GM18520 (cell line): ENCODE results near the gene CCM2L.
"Not testable (repeated sequence)": the region's sequence is repeated elsewhere in the genome, so short reads cannot be mapped to it uniquely, and the experiment has no call there.

ENCODE experiments used
- ATAC-seq: cut with Tn5 transposase; IDR thresholded peaks from one replicate; pipeline ENCODE4 v1.9.1; 2021; ENCODE audit not compliant: unreplicated experiment

CCM2L gene

GRCh38 chr20:32028647-32029372 lies 18.6 kb downstream of the CCM2L start:
- ATAC-seq = no peak

GRCh38 chr20:32029561-32029960 lies 19.3 kb downstream of the CCM2L start:
- ATAC-seq = no peak

DNA sequence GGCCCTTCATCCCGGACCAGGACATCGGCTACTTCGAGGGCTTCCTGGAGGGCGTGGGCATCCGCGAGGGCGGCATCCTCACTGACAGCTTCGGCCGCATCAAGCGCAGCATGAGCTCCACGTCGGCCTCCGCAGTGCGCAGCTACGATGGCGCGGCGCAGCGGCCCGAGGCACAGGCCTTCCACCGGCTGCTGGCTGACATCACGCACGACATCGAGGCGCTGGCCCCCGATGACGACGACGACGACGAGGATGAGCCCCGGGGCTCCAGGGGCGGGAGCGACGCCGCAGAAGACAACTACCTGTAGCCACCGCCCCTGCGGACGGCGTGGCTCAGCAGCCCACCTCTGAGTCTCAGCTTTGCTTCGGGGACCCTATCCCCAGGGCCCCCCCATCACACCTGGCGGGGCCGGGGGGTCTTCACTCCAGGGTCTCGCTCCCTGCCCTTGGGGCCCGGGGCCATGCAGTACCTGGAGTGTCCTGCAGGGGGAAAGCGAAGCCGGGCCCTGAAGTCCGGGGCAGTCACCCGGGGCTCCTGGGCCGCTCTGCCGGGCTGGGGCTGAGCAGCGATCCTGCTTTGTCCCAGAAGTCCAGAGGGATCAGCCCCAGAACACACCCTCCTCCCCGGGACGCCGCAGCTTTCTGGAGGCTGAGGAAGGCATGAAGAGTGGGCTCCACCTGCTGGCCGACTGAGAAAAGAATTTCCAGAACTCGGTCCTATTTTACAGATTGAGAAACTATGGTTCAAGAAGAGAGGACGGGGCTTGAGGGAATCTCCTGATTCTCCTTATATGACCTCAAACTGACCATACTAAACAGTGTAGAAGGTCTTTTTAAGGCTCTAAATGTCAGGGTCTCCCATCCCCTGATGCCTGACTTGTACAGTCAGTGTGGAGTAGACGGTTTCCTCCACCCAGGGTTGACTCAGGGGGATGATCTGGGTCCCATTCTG lies 21.0 kb downstream of the CCM2L start:
- no peak for ATAC-seq

DNA sequence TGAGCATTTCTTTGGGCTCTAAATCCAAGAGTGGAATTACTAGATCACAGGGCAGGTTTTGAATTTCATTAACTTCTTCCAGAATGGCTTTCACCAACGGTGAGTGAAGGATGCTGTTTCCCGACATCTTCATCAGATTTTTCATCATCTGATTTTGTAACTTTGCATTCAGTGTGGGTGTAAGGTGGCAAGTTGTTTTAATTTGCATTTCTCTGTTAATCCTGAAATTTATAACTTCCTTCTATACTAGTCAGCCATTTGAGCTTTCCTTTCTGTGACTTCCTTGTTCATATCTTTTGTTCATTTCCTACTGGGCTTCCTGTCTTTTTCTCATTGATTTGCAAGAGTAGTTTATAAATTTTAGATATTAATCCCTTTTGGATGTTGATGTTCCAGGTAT lies 23.1 kb downstream of the CCM2L start:
- ATAC-seq = no peak

DNA sequence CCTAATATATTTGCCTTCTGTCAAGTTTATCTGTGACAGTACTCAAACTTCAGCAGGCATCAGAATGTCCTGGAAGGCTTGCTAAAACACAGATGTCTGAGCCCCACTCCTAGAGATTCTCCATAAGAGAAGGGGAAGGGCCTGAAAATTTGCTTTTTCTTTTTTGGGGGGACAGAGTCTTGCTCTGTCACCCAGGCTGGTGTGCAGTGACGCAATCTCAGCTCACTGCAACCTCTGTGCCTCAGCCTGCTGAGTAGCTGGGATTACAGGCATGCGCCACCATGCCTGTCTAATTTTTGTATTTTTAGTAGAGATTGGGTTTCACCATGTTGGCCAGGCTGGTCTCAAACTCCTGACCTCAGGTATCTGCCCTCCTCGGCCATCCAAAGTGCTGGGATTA lies 23.5 kb downstream of the CCM2L start:
- ATAC-seq = not testable (repeated sequence)

- ATAC-seq = no peak
These were observed 24.6 kb downstream of the CCM2L start for GRCh38 chr20:32034581-32035425.

DNA sequence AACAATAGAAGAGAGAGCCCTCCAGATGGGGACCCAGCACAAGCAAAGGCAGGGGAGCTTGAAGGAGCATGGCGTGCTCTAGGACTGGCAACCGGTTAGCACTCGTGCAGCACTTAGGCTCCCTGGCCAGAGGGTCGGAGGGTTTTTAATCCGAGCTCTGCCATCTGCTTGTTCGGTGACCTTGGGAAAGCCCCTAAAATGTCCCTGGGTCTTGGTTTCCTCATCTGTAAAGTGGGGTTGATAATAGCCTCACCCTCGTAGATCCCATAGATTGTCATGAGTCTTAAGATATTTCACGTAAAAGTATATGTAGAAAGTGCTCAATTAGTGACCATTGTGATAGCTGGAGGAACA lies 25.2 kb downstream of the CCM2L start:
- ATAC-seq = no peak

DNA sequence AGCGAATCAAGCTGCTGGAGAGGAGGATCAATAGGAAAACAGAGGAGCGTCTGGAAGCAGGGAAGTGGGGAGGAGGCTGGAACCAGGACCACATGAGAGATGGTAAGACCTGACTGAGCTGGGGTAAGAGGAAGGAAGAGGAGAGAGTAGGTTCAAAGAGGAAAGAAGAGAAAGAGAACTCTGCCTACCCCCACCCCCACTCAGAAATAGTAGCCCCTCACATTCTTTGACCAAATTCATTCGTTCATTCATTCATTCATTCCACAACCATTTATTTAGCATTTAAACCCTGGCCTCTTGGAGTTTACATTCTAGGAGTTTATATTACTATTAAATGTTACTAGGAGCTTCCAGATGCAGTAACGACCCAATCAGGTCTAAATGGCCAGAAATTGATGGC lies 26.0 kb downstream of the CCM2L start:
- ATAC-seq = no peak

- no peak for ATAC-seq
These were observed 26.7 kb downstream of the CCM2L start for GRCh38 chr20:32036716-32037485.

- no peak for ATAC-seq
These were observed 27.7 kb downstream of the CCM2L start for GRCh38 chr20:32037929-32038328.

- ATAC-seq = no peak
These were observed 30.1 kb downstream of the CCM2L start for GRCh38 chr20:32040142-32040953.

- no peak for ATAC-seq
These were observed 35.8 kb downstream of the CCM2L start for GRCh38 chr20:32045999-32046398.

DNA sequence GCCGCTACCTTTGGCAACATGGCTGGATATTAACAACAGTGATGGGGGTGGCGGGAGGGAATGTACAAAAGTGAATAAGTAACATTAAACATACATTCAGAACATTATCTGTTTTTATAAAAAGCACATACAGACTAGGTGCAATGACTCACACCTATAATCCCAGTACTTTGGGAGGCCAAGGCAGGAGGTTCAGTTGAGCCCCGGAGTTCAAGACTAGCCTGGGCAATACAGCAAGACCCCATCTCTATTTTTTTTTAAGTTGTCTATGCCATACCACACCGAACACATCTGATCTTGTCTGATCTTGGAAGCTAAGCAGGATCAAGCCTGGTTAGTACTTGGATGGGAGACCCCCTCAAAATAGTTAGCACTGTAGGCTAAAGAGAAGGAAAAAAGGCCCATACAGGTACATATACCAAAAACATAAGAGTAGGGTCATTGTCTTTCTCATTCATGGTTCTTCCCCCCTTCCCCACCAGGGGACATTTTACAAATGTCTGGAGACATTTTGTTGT lies 40.1 kb downstream of the CCM2L start:
- ATAC-seq = no peak

- ATAC-seq = no peak
These were observed 40.8 kb downstream of the CCM2L start for GRCh38 chr20:32050851-32051556.

DNA sequence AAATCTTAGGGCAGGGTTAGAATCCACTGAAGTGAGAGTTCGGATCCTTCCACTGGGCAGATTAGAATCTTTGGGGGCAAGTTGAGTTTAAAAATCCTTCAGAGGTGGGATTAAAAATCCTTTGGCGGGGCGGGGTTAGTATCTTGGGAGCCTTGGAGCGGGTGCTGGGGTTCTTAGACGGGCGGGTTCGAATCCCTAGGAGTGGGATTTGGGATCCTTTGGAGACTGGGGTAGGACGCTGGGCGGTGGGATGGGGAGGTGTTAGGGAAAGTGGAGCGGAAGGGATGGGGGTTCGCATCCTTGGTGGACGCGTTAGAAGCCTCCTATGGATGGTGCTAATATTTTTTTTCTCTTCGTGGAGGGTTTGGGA lies 41.5 kb downstream of the CCM2L start:
- ATAC-seq = no peak

- ATAC-seq = no peak
These were observed 42.0 kb downstream of the CCM2L start, which contains the start of gene HCK for GRCh38 chr20:32052090-32052777. Gene HCK, plus strand, starts transcription at chr20:32052242.

GRCh38 chr20:32052778-32053362 lies 42.6 kb downstream of the CCM2L start:
- no peak for ATAC-seq

DNA sequence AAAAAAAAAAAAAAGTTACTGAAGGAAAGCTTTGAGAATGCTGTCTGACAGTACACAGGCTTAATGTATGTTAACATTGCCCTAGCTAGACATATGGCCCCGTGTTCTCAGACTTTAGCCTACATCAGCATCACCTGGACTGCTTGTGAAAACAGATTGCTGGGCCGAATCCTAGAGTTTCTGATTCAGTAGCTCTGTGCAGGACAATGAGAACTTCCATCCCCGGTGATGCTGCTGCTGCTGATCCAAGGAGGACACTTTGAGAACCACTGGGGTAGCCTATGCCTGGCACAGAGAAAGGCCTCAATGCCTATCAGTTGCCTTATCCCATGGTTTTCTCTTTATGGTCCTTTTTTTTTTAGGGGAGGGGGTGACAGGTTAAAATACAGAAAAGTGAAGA lies 43.4 kb downstream of the CCM2L start:
- no peak for ATAC-seq
